Liver (tissue), 9 donors: Measurements from ENCODE around the gene PPIE. TPM values are rescaled to one million over a fixed set of nuclear protein-coding genes. Genes with fewer than 3 reads are reported as not detected.

Experiments used
- DNase-seq: peaks from one replicate; pipeline ENCODE4 v3.0.0-alpha.2; 2017; ENCODE audit warnings: low spot score
- H3K27ac ChIP-seq, 2 donors: one replicate each; pipeline ENCODE4 v1.7.0; 2013; ENCODE audit warnings: inconsistent platforms in 2 of 2, low read length in 2 of 2, control low read depth in 1 of 2, low read depth in 1 of 2, mild to moderate bottlenecking in 1 of 2
- H3K27me3 ChIP-seq, 4 donors: one replicate each; pipeline versions ENCODE4 v1.6.1 to v1.7.0; 2013; ENCODE audit warnings: low read length in 3 of 4, inconsistent platforms in 1 of 4, mild to moderate bottlenecking in 1 of 4, moderate library complexity in 1 of 4; ENCODE audit not compliant: control insufficient read depth in 4 of 4, insufficient read depth in 4 of 4
- H3K36me3 ChIP-seq, 4 donors: one replicate each; pipeline versions ENCODE4 v1.6.1 to v1.7.0; 2013; ENCODE audit warnings: low read length in 3 of 4, mild to moderate bottlenecking in 3 of 4, low read depth in 1 of 4, moderate library complexity in 1 of 4; ENCODE audit not compliant: control insufficient read depth in 4 of 4, insufficient read depth in 3 of 4
- H3K4me1 ChIP-seq, 4 donors: one replicate each; pipeline versions ENCODE4 v1.6.1 to v1.7.0; 2013; ENCODE audit warnings: low read length in 3 of 4, mild to moderate bottlenecking in 3 of 4, moderate library complexity in 1 of 4; ENCODE audit not compliant: control insufficient read depth in 4 of 4, insufficient read depth in 4 of 4
- H3K4me3 ChIP-seq, 3 donors: one replicate each; pipeline versions ENCODE4 v1.6.1 to v1.7.0; 2013; ENCODE audit warnings: low read length in 3 of 3, control low read depth in 1 of 3, low read depth in 1 of 3, mild to moderate bottlenecking in 1 of 3
- H3K9ac ChIP-seq, 2 donors: one replicate each; pipeline ENCODE4 v1.7.0; 2013; ENCODE audit warnings: low read length in 2 of 2, mild to moderate bottlenecking in 2 of 2, moderate library complexity in 2 of 2, control low read depth in 1 of 2, low read depth in 1 of 2
- H3K9me3 ChIP-seq, 4 donors: one replicate each; pipeline versions ENCODE4 v1.6.1 to v1.7.0; 2013; ENCODE audit warnings: low read length in 3 of 4; ENCODE audit not compliant: control insufficient read depth in 4 of 4
- FOXA1 ChIP-seq: IDR thresholded peaks from 2 replicates; pipeline ENCODE4 v1.6.1; 2016; ENCODE audit warnings: antibody characterized with exemption
- FOXA2 ChIP-seq: IDR thresholded peaks from 2 replicates; pipeline ENCODE4 v1.6.1; 2016; ENCODE audit warnings: antibody characterized with exemption
- HNF4A ChIP-seq, 2 donors: conservative IDR thresholded peaks; 2 replicates each; pipeline ENCODE4 v1.6.1; 2016; ENCODE audit warnings: antibody characterized with exemption in 2 of 2, mild to moderate bottlenecking in 2 of 2
- HNF4G ChIP-seq: IDR thresholded peaks from 2 replicates; pipeline ENCODE4 v1.6.1; 2016; ENCODE audit warnings: antibody characterized with exemption
- JUND ChIP-seq, 2 donors: IDR thresholded peaks; 2 replicates each; pipeline ENCODE4 v1.6.1; 2016; ENCODE audit warnings: antibody characterized with exemption in 2 of 2
- NR2F2 ChIP-seq: IDR thresholded peaks from 2 replicates; pipeline ENCODE4 v1.6.1; 2016; ENCODE audit warnings: antibody characterized with exemption
- RAD21 ChIP-seq, 2 donors: IDR thresholded peaks; 2 replicates each; pipeline ENCODE4 v1.6.1; 2016; ENCODE audit warnings: antibody characterized with exemption in 2 of 2, mild to moderate bottlenecking in 2 of 2
- RXRA ChIP-seq, 2 donors: IDR thresholded peaks; 2 replicates each; pipeline ENCODE4 v1.6.1; 2017 to 2018; ENCODE audit warnings: antibody characterized with exemption in 2 of 2, mild to moderate bottlenecking in 1 of 2
- SP1 ChIP-seq: IDR thresholded peaks from 2 replicates; pipeline ENCODE4 v1.6.1; 2018; ENCODE audit warnings: antibody characterized with exemption, mild to moderate bottlenecking
- TAF1 ChIP-seq: conservative IDR thresholded peaks from 2 replicates; pipeline ENCODE4 v1.6.1; 2016; ENCODE audit warnings: antibody characterized with exemption, mild to moderate bottlenecking
- YY1 ChIP-seq: IDR thresholded peaks from 2 replicates; pipeline ENCODE4 v1.6.1; 2016; ENCODE audit warnings: antibody characterized with exemption, mild to moderate bottlenecking
- WGBS: extraction: QIAGEN DNeasy Blood & Tissue Kit; methylation state at CpG from one replicate; pipeline ENCODE4 v1.1.7; 2013; 5-methylcytosine and 5-hydroxymethylcytosine counted together
- polyA plus RNA-seq, 2 donors: library from polyadenylated mRNA; stranded (reverse) in 1 of 2; unstranded in 1 of 2; fragments of 200-250 nt in 1 of 2; fragments of >200 nt in 1 of 2; fragmentation: Nextera tagmentation in 1 of 2; extraction: Ambion mirVana in 1 of 2; gene quantifications; one replicate each; pipeline versions ENCODE4 v1.2.1 to v1.2.3, GENCODE V29; 2013 to 2015
- total RNA-seq, 2 donors: library from RNA; depleted of rRNA; stranded (reverse); fragments of >200 nt; gene quantifications; one replicate each; pipeline ENCODE4 v1.2.3, GENCODE V29; 2014
- TF ChIP-seq, protein P1 (sequence below): IDR thresholded peaks from 2 replicates; pipeline ENCODE4 v1.6.1; 2016; ENCODE audit warnings: antibody characterized with exemption
- TF ChIP-seq, protein P2 (sequence below): fragments of 150-350 bp; IDR thresholded peaks from 2 replicates; pipeline ENCODE4 v1.5.1; 2017; ENCODE audit warnings: improper control_type of control experiment, low read depth, low read length; ENCODE audit not compliant: missing input control
- TF ChIP-seq, protein P3 (sequence below): IDR thresholded peaks from 2 replicates; pipeline ENCODE4 v1.6.1; 2016; ENCODE audit warnings: antibody characterized with exemption
- TF ChIP-seq, protein P4 (sequence below): IDR thresholded peaks from 2 replicates; pipeline ENCODE4 v1.6.1; 2016; ENCODE audit warnings: antibody characterized with exemption
- donor health status: healthy.
- donor health status: healthy.
- donor health status: healthy.
- donor health status: healthy.
- donor health status: healthy.

The PPIE gene
- total and polyA plus RNA-seq, 4 donors = 15.5 to 23.6 (median 19.2) TPM

DNA sequence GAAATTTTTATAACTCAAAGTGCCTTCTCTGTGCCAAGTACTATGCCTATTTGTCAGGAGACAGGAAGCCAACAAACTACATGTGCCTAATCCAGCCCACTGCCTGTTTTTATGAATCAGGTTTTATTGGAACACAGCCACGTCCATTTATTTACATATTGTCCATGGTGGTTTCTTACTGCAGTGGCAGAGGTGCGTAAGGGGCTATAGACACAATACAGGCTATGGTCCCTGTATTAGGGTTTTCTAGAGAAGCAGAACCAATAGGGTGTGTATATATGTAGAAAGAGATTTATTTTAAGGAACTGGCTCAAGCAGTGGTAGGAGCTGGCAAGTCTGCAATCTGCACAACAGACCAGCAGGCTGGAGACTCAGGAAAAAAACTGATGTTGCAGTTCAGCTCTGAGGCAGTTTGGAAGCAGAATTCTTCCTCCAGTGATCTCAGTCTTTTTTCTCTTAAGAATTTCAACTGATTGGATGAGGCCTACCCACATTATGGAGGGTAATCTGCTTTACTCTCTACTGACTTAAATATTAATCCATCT is 15.4 kb downstream of the PPIE start:
- H3K4me3 ChIP-seq = no peak overlapping the region
- H3K27ac ChIP-seq = no peak overlapping the region
- no peak for TF ChIP-seq RXRA (IDR thresholded peaks at IDR 0.05)
- TF ChIP-seq JUND (IDR thresholded peaks at IDR 0.05) = no peak
- no peak for TF ChIP-seq TAF1
- TF ChIP-seq, protein P1, sequence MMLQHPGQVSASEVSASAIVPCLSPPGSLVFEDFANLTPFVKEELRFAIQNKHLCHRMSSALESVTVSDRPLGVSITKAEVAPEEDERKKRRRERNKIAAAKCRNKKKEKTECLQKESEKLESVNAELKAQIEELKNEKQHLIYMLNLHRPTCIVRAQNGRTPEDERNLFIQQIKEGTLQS = no peak
- TF ChIP-seq HNF4A (conservative IDR thresholded peaks at IDR 0.05) = no peak
- TF ChIP-seq FOXA1 = no peak
- TF ChIP-seq SP1 = no peak
- TF ChIP-seq, protein P2, sequence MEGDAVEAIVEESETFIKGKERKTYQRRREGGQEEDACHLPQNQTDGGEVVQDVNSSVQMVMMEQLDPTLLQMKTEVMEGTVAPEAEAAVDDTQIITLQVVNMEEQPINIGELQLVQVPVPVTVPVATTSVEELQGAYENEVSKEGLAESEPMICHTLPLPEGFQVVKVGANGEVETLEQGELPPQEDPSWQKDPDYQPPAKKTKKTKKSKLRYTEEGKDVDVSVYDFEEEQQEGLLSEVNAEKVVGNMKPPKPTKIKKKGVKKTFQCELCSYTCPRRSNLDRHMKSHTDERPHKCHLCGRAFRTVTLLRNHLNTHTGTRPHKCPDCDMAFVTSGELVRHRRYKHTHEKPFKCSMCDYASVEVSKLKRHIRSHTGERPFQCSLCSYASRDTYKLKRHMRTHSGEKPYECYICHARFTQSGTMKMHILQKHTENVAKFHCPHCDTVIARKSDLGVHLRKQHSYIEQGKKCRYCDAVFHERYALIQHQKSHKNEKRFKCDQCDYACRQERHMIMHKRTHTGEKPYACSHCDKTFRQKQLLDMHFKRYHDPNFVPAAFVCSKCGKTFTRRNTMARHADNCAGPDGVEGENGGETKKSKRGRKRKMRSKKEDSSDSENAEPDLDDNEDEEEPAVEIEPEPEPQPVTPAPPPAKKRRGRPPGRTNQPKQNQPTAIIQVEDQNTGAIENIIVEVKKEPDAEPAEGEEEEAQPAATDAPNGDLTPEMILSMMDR = no peak
- H3K4me1 ChIP-seq = no peaks in the 10 kb centered on the region
- no peak for DNase-seq
- H3K9me3 ChIP-seq = no peaks in the 10 kb centered on the region
- H3K27me3 ChIP-seq = no peaks in the 10 kb centered on the region
- 80% methylated on average over 2 of the region's 2 CpGs for WGBS
- H3K36me3 ChIP-seq = peaks cover 14 to 87% (median 57%) of the 10 kb centered on the region in 4 donors
- H3K9ac ChIP-seq = no peak overlapping the region

DNA sequence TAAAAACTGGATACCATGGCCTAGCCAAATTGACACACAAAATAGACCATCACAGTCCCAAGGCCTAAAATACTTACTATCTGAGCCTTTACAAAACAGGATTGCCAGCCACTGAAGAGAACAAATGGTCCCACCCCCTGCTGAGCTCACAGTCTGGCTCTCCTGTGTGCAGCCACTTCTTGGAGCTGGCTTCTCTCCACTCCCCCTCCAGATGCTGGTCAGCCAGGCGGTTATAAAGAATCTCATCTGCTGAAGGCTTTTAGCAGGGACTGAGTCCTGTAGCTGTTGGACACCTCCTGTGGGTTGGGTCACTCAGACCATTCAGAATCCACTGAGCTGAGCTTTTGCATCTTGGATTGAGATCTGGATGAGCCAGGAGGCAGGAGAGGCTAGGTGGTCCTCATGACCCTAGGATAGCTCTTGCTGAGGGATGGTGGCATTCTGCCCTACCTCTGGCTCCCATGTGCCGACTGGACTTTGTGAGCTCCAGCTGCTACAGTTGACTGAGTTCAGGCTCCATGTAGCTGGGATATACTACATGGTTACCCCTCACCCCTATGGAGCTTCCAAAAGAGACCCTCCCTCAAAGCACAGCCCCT is 16.3 kb downstream of the PPIE start:
- H3K27ac ChIP-seq = no peak overlapping the region
- TF ChIP-seq NR2F2 = no peak
- no peak for TF ChIP-seq YY1
- TF ChIP-seq RXRA (IDR thresholded peaks at IDR 0.05) = no peak
- TF ChIP-seq, protein P3, sequence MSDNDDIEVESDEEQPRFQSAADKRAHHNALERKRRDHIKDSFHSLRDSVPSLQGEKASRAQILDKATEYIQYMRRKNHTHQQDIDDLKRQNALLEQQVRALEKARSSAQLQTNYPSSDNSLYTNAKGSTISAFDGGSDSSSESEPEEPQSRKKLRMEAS = no peak
- TF ChIP-seq, protein P4, sequence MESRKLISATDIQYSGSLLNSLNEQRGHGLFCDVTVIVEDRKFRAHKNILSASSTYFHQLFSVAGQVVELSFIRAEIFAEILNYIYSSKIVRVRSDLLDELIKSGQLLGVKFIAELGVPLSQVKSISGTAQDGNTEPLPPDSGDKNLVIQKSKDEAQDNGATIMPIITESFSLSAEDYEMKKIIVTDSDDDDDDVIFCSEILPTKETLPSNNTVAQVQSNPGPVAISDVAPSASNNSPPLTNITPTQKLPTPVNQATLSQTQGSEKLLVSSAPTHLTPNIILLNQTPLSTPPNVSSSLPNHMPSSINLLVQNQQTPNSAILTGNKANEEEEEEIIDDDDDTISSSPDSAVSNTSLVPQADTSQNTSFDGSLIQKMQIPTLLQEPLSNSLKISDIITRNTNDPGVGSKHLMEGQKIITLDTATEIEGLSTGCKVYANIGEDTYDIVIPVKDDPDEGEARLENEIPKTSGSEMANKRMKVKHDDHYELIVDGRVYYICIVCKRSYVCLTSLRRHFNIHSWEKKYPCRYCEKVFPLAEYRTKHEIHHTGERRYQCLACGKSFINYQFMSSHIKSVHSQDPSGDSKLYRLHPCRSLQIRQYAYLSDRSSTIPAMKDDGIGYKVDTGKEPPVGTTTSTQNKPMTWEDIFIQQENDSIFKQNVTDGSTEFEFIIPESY = no peak
- no peak for TF ChIP-seq HNF4A (conservative IDR thresholded peaks at IDR 0.05)
- TF ChIP-seq, protein P1 = no peak
- TF ChIP-seq, protein P2 = no peak
- TF ChIP-seq FOXA1 = no peak
- no peak for TF ChIP-seq FOXA2
- TF ChIP-seq SP1 = no peak
- no peak for TF ChIP-seq HNF4G
- no peak for TF ChIP-seq RAD21 (IDR thresholded peaks at IDR 0.05)

More for the DNA sequence above, 16.3 kb downstream of the PPIE start:
- H3K36me3 ChIP-seq = peaks cover 12 to 87% (median 49%) of the 10 kb centered on the region in 4 donors
- H3K9me3 ChIP-seq = no peaks in the 10 kb centered on the region
- 95% methylated on average over 2 of the region's 2 CpGs for WGBS
- no peaks in the 10 kb centered on the region for H3K27me3 ChIP-seq
- no peak overlapping the region for H3K4me3 ChIP-seq
- no peak for DNase-seq
- H3K9ac ChIP-seq = no peak overlapping the region
- no peaks in the 10 kb centered on the region for H3K4me1 ChIP-seq
